Measurements from ENCODE around the gene PLVAP. TPM values are rescaled to one million over a fixed set of nuclear protein-coding genes. Genes with fewer than 3 reads are reported as not detected.

The PLVAP gene
- total RNA-seq, 1 donor from 2014 or later, result 36.9 TPM

GRCh38 chr19:17320435-17320834 is 56.7 kb downstream of the PLVAP start:
- H3K36me3 ChIP-seq, result peaks cover 62% of the 10 kb centered on the region
- no peak overlapping the region for H3K27ac ChIP-seq (replicated peaks)
- no peak for TF ChIP-seq CTCF (IDR thresholded peaks at IDR 0.05; ENCODE audit: borderline replicate concordance)
- DNase-seq, result no peak
- intact Hi-C loops (cut with micrococcal nuclease), result no loop called here
- H3K4me3 ChIP-seq, result no peak overlapping the region
- no peaks in the 10 kb centered on the region for H3K27me3 ChIP-seq (ENCODE audit: low read depth)
- no peaks in the 10 kb centered on the region for H3K9me3 ChIP-seq (replicated peaks)
- H3K4me1 ChIP-seq, result peaks cover 6% of the 10 kb centered on the region

GRCh38 chr19:17319473-17320238 is 57.5 kb downstream of the PLVAP start:
- no peak for DNase-seq
- Histone ChIP-seq H3K27ac (replicated peaks) (no peak overlapping the region), H3K4me3 (no peak overlapping the region), H3K27me3 (ENCODE audit: low read depth) (no peaks in the 10 kb centered on the region), H3K9me3 (replicated peaks) (no peaks in the 10 kb centered on the region), H3K4me1 (peaks cover 6% of the 10 kb centered on the region), H3K36me3 (peaks cover 59% of the 10 kb centered on the region)
- intact Hi-C loops (cut with micrococcal nuclease), result no loop called here
- TF ChIP-seq CTCF (IDR thresholded peaks at IDR 0.05; ENCODE audit: borderline replicate concordance), result no peak

GRCh38 chr19:17318966-17319365 is 58.2 kb downstream of the PLVAP start:
- H3K4me3 ChIP-seq, result no peak overlapping the region
- no peak for TF ChIP-seq CTCF (IDR thresholded peaks at IDR 0.05; ENCODE audit: borderline replicate concordance)
- intact Hi-C loops (cut with micrococcal nuclease), result no loop called here

GRCh38 chr19:17314007-17314593 is 63.0 kb downstream of the PLVAP start:
- no peak for DNase-seq
- no peak overlapping the region for H3K27ac ChIP-seq (replicated peaks)
- intact Hi-C loops (cut with micrococcal nuclease), result no loop called here
- no peak overlapping the region for H3K4me3 ChIP-seq
- H3K9me3 ChIP-seq (replicated peaks), result no peaks in the 10 kb centered on the region
- H3K36me3 ChIP-seq, result peaks cover 44% of the 10 kb centered on the region
- TF ChIP-seq CTCF (IDR thresholded peaks at IDR 0.05; ENCODE audit: borderline replicate concordance), result no peak
- H3K27me3 ChIP-seq (ENCODE audit: low read depth), result no peaks in the 10 kb centered on the region
- H3K4me1 ChIP-seq, result peaks cover 32% of the 10 kb centered on the region

More at GRCh38 chr19:17318966-17319365, 58.2 kb downstream of the PLVAP start:
- H3K4me1 ChIP-seq, result peaks cover 2% of the 10 kb centered on the region
- H3K27me3 ChIP-seq (ENCODE audit: low read depth), result no peaks in the 10 kb centered on the region
- peaks cover 65% of the 10 kb centered on the region for H3K36me3 ChIP-seq
- no peak overlapping the region for H3K27ac ChIP-seq (replicated peaks)
- H3K9me3 ChIP-seq (replicated peaks), result no peaks in the 10 kb centered on the region
- DNase-seq, result no peak

- H3K4me1 ChIP-seq, result peaks cover 42% of the 10 kb centered on the region
- no peak for TF ChIP-seq CTCF (IDR thresholded peaks at IDR 0.05; ENCODE audit: borderline replicate concordance)
- intact Hi-C loops (cut with micrococcal nuclease), result no loop called here
- no peak for DNase-seq
- no peaks in the 10 kb centered on the region for H3K9me3 ChIP-seq (replicated peaks)
- no peak overlapping the region for H3K27ac ChIP-seq (replicated peaks)
- H3K4me3 ChIP-seq, result no peak overlapping the region
- peaks cover 35% of the 10 kb centered on the region for H3K36me3 ChIP-seq
- no peaks in the 10 kb centered on the region for H3K27me3 ChIP-seq (ENCODE audit: low read depth)
These were observed 64.7 kb downstream of the PLVAP start for GRCh38 chr19:17312189-17313113.
